ENCODE results near the gene CTIF. TPM values are rescaled to one million over a fixed set of nuclear protein-coding genes. Genes with fewer than 3 reads are reported as not detected.

The CTIF gene
- total RNA-seq, 1 experiment from 2014 or later, result 95.8 TPM

DNA sequence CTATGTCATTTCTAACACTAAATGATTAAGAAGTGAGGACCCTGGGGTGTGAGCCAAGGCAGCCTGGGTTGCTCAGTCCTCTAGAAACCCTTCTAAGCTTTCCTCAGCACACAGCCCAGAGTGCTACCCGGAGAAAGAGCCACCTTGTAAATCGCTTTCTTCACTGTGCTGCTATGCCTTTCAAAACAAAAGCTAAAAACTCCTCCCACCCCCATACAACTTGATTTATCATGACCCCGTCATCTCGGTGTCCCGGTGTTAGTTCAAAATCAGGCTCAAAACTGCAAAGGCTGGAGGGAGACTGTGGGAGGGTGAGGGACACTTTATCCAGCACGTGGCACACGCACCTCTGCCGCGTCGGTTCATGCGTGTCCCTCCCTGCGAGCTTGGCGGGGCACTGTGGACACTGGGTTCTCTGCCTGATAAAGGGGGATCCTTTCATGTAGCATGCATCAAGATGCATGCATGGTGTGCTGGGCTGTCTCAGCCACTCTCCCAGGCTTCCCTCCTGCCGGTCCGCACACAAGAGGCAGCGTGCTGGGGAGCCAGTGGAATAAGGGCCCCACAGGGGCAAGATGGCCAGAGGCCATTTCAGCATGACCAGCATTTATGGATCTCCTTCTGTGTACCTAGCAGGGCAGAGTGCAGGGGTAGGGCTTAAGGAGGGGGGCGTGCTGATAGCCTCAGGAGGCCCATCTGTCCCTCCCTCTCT lies 241.5 kb downstream of the CTIF start:
- peaks cover 4% of the 10 kb centered on the region for H3K4me1 Mint-ChIP-seq (ENCODE audit: insufficient read depth, unreplicated experiment)
- TF ChIP-seq CTCF (IDR thresholded peaks at IDR 0.05; ENCODE audit: unreplicated experiment), result no peak
- no peak for DNase-seq (ENCODE audit: unreplicated experiment)
- no peaks in the 10 kb centered on the region for H3K9me3 Mint-ChIP-seq (ENCODE audit: unreplicated experiment)
- CTCF ChIA-PET, result interaction anchor here (0.7 to 0.8 kb wide), 2 partner anchors 42 to 384 kb away, joined by 3 read pairs; no protein-coding TSS in a partner anchor
- no peaks in the 10 kb centered on the region for H3K27me3 Mint-ChIP-seq (ENCODE audit: insufficient read depth, unreplicated experiment)
- intact Hi-C loops (cut with micrococcal nuclease), result no loop called here
- no TSS peak for BruUV-seq (replicated peaks)
- H3K27ac Mint-ChIP-seq (ENCODE audit: low read depth, unreplicated experiment), result no peak overlapping the region
- H3K36me3 Mint-ChIP-seq (ENCODE audit: insufficient read depth, unreplicated experiment), result peaks cover 10% of the 10 kb centered on the region
- POLR2A ChIA-PET, result no interaction called here
- H3K4me3 Mint-ChIP-seq (ENCODE audit: unreplicated experiment), result no peak overlapping the region

GRCh38 chr18:48780913-48781162 lies 242.0 kb downstream of the CTIF start:
- no peak for TF ChIP-seq CTCF (IDR thresholded peaks at IDR 0.05; ENCODE audit: unreplicated experiment)
- no TSS peak for BruUV-seq (replicated peaks)
- no peak for DNase-seq (ENCODE audit: unreplicated experiment)
- H3K27ac Mint-ChIP-seq (ENCODE audit: low read depth, unreplicated experiment), result no peak overlapping the region
- no peak overlapping the region for H3K4me3 Mint-ChIP-seq (ENCODE audit: unreplicated experiment)
- POLR2A ChIA-PET, result no interaction called here
- H3K4me1 Mint-ChIP-seq (ENCODE audit: insufficient read depth, unreplicated experiment), result peaks cover 4% of the 10 kb centered on the region
- CTCF ChIA-PET, result interaction anchor here (0.8 kb wide), 1 partner anchor 383 kb away, joined by 3 read pairs; no protein-coding TSS in a partner anchor
- H3K27me3 Mint-ChIP-seq (ENCODE audit: insufficient read depth, unreplicated experiment), result no peaks in the 10 kb centered on the region
- intact Hi-C loops (cut with micrococcal nuclease), result no loop called here
- H3K9me3 Mint-ChIP-seq (ENCODE audit: unreplicated experiment), result no peaks in the 10 kb centered on the region
- H3K36me3 Mint-ChIP-seq (ENCODE audit: insufficient read depth, unreplicated experiment), result peaks cover 5% of the 10 kb centered on the region

GRCh38 chr18:48781163-48781987 lies 242.5 kb downstream of the CTIF start:
- Mint-ChIP-seq H3K9me3 (ENCODE audit: unreplicated experiment) (no peaks in the 10 kb centered on the region), H3K4me3 (ENCODE audit: unreplicated experiment) (no peak overlapping the region), H3K27ac (ENCODE audit: low read depth, unreplicated experiment) (no peak overlapping the region), H3K4me1 (ENCODE audit: insufficient read depth, unreplicated experiment) (peaks cover 4% of the 10 kb centered on the region), H3K36me3 (ENCODE audit: insufficient read depth, unreplicated experiment) (peaks cover 5% of the 10 kb centered on the region), H3K27me3 (ENCODE audit: insufficient read depth, unreplicated experiment) (no peaks in the 10 kb centered on the region)
- no peak for TF ChIP-seq CTCF (IDR thresholded peaks at IDR 0.05; ENCODE audit: unreplicated experiment)
- no TSS peak for BruUV-seq (replicated peaks)
- DNase-seq (ENCODE audit: unreplicated experiment), result no peak
- ChIA-PET CTCF (no interaction called here), POLR2A (no interaction called here)
- intact Hi-C loops (cut with micrococcal nuclease), result no loop called here

- Mint-ChIP-seq H3K36me3 (ENCODE audit: insufficient read depth, unreplicated experiment) (peaks cover 5% of the 10 kb centered on the region), H3K4me3 (ENCODE audit: unreplicated experiment) (no peak overlapping the region), H3K4me1 (ENCODE audit: insufficient read depth, unreplicated experiment) (peaks cover 4% of the 10 kb centered on the region), H3K27me3 (ENCODE audit: insufficient read depth, unreplicated experiment) (no peaks in the 10 kb centered on the region), H3K9me3 (ENCODE audit: unreplicated experiment) (no peaks in the 10 kb centered on the region), H3K27ac (ENCODE audit: low read depth, unreplicated experiment) (no peak overlapping the region)
- no peak for TF ChIP-seq CTCF (IDR thresholded peaks at IDR 0.05; ENCODE audit: unreplicated experiment)
- CTCF ChIA-PET, result interaction anchor here (0.6 to 0.7 kb wide), 2 partner anchors 8 to 405 kb away, joined by 3 read pairs; no protein-coding TSS in a partner anchor
- POLR2A ChIA-PET, result interaction anchor here (1.0 kb wide), 1 partner anchor 10 kb away, joined by 3 read pairs; no protein-coding TSS in a partner anchor
- intact Hi-C loops (cut with micrococcal nuclease), result no loop called here
- no TSS peak for BruUV-seq (replicated peaks)
- DNase-seq (ENCODE audit: unreplicated experiment), result no peak
Measured at GRCh38 chr18:48781988-48782363, 243.1 kb downstream of the CTIF start.

Data from MCF 10A (cell line).